SH-SY5Y (cell line): Measurements from ENCODE around the gene CUL4A.

Source experiments
- GATA2 ChIP-seq: IDR thresholded peaks from 2 replicates; pipeline ENCODE4 v1.6.1; 2011; ENCODE audit warnings: mild to moderate bottlenecking, low read depth, low read length
- GATA3 ChIP-seq: IDR thresholded peaks from 2 replicates; pipeline ENCODE4 v1.6.1; 2011; ENCODE audit warnings: low read depth, mild to moderate bottlenecking, low read length, moderate library complexity

GRCh38 chr13:113218586-113218985 lies 9.2 kb downstream of the CUL4A start:
- TF ChIP-seq GATA3 (no peak), GATA2 (no peak)
